Fibroblast of gingiva (primary cell): Measurements from ENCODE around the gene OTOF.

ENCODE experiments used
- DNase-seq: peaks from one replicate; pipeline ENCODE4 v3.0.0-alpha.2; 2011; ENCODE audit warnings: low read depth

The OTOF gene

DNA sequence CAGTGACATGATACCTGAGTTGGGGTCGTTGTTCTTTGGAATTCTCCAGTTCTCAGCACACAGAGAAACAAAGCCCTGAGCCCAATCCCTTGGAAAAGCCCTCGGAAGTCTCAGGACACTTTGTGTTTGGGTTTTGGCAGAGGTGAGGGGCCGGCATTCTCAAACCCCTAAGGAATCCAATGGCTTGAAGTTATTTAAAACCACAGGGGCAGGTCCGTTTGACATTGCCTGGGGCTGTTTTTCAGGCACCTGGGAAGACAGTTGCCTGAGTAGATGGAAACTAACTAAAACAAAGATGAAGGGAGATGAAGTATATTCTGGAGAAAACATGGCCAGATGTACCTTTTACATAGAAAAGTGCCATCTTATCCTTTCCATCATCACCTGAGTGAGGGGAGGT lies 22.5 kb upstream of the OTOF start:
- DNase-seq = no peak

DNA sequence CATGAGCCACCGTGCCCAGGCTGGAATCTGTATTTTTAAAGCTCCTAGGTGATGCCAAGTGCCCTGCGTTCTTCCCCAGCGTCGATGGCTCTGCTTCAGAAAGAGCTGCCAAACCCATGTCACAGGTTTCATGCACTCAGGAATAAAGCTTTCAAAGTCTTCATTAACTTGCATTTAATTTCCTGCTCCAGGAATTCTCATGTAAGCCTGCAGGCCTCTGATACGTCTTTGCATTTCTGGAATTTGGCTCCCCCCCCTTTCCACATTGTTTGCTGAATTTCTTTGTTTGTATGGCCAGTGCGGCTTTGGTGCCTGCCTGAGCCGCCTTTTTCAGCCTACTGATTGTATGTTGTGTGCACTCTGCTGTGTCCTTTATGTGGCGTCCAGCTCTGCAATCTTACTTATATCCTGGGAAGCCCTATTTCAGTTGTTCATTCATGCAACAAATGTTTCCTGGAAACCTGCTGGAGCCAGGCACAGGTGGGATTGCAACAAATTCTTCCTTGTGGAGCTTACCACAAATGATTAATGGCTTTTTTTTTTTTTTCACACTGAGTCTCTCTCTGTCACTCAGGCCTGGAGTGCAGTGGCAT lies 17.9 kb upstream of the OTOF start:
- DNase-seq = no peak

DNA sequence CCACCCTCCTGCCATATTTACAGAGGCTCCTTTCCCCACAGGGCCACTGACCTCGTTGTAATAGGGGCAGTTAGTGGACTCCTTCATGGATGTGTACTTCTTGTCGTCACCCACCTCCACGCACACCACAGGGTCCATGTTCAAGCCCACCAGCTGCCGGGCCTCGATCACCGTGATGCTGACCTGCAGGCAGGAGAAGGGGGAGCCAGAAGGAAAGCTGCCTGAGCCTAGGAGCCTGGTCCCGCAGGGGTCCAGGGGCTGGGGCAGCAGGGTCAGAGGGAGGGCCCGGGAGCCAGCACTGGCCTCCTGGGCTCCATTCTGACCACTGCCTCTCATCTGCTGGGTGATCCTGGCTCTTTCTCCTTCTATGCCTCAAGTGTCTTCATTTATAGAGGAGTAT lies 17.0 kb upstream of the OTOF start:
- no peak for DNase-seq

DNA sequence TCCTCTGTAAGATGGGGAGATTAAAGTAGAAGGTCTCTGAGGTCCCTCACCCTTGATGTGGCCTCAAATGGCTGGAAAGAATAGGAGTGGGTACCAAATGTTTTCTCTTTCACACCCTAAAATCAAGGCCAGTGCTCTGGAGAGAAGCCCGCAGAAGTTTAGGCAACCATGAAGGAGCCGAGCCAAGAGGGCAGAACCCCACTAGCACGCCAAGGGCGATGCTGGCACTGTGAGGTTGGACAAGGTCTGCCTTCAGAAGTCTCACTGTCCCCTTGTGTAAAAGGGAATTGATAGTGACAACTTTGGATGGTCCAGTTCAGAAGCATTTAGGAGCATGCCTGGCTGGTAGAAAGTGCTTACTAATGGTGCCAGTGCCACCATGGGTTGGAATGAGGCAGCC lies 16.3 kb upstream of the OTOF start:
- DNase-seq = no peak

DNA sequence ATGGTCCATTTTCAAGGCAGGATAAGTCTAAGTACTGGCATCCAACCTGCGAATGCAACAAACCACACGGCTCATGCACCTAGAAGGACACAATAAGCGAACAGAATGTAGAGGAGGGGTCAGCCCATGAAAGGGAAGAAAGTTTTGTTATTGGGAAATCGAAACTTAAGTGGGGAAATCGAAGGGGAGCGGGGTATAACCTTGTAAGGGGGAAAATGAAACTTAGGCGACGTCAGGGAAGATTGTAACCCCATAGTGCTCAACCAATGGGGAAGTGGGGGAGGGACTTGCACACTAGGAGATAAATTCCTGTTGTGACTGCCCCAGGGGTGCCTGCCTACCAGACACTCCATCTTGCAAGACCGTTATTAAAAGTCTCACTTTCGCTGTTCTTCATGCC lies 15.6 kb upstream of the OTOF start:
- DNase-seq = no peak

DNA sequence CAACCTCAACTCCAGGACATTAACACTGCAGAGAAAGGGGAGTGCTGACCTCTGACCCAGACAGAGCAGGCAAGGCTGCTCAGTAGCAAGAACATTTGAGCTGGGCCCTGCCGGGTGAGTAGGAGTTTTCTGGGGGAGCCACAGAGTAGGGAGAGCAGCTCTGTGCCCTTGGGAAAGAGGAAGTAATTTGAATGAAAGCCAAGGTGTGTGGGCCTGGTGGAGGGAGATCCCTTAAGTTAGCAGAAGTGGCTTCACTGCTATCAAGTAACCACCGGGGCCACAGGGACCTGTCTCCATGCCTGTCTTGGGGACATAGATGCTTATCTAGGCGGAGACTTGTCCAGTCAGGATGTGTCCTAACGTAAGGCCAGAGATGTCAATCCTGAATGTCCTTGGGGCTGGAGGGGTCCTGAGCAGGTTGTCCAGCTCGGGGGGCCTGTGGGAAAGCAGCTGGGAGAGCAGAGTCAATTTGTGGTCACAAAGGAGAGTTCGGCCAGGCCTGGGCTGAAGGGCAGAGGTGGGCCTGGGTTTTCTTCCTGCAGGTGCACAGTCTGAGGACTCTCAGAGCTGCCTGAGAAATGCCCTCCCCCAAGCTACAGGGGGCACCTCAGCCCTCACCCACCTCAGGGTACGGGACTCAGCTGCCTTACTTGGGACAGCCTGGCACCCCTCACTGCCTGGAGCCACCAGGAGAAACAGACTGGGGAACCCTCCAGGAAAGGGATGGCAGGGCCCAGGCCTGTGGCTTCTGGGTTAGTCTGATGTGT lies 15.0 kb upstream of the OTOF start:
- no peak for DNase-seq

DNA sequence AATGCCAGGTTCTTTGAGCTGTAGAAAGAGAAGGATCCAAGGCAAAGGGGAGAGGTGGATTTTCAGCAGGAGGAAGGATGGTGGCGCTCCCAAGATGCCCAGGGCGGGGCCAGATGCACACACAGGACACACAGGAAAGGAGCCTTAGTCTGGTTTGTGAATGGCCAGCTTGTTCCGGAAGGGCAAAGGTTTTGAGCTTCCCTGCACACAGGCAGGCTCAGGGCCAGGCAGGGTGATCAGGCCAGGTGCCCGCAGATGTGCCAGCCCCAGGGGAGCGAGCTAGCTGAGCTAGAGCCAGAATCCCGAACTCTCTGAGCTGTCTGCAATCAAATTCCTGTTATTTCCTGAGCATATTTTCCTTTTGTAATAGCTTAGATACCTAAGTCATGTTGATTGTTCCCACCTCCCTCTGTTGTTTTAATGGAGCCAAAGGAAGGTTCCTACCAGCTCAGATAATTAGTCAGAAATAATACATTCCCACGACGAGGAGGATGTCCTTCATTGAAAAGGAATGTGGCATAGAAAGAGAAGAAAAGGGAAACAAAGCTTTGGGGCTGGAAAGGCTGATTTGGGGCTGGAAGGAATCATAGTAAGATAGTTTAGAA lies 13.7 kb upstream of the OTOF start:
- DNase-seq = no peak

DNA sequence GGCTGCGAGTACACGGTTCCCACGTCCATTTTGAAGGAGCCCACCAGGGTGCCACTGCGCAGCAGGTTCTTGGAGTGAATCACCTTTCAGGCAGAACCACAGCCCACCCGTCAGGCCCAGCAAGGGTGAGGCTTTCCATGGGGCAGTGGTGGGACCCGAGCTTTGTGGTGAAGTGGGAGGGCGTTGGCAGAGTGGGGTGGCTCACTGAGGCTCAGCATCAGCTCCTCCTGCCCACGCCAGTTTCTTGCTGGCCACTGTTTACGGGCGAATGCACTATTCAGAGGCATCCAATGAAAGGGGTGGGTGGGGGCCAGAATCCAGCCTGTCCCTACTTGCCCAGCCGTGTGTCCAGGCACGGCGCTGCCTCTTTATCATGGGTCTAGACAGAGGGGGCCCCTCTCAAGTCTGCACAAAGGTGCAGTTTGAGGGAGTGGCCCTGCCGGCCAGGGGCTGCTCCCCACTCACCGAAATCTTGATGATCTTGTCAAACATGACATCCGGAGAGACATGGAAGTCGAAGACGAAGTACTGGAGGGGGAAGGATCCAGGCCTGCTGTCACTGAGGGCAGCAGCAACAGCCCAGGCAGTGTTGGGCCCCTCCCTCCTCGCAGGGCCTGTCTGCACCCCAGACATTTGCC lies 11.4 kb upstream of the OTOF start:
- no peak for DNase-seq

DNA sequence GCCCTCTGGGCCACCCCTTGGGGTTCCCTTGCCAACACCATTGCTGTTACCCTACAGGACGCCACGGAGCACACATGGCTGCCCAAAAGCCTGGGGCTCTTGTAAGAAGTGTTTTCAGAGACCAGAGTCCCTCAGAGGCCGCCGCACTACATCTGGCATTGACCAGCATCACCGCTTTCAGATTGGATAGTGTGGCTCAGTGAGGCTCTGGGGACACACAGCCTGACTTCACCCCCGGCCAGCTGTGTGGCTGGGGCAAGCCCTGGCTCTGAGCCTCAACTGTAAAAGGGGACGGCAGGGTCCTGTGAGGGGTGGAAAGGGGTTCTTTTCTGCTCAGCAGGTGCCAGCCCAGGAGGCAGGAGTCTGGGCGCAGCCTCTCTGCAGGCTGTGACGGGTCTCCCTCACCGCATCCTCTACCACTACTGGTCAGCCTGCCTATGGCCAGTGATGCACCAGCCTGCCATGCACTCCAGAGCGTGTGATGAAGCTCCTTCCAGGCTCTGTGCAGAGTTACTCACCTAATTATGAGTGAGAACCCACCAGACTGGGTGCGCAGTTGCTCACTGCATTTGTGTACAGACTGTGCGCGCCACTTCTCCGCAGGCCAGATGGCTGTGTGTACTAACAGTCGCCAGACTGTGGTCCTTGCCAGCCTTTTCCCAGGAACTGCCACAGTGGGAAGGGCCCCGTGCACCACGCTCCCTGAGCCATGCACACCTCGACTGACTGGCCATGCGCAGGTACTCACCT lies 10.7 kb upstream of the OTOF start:
- no peak for DNase-seq

DNA sequence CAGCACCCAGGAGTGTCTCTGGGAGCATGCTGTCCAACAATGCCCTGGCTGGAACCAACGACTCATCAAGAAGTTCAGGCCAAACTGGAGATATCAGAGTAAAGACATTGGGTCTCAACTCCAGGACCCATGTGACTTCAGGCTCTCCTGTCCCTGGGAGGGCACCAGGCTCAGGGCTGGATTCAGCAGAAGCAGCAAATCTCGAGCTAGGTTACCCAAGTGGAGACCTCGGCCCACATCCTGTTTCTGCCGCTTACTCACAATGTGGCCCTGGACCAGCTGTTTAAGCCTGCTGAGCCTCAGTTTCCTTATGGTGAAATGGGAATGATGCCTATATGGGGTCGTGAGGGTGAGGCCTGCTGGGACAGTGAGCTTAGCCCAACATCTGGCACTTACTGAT lies 9.3 kb upstream of the OTOF start:
- DNase-seq = no peak

DNA sequence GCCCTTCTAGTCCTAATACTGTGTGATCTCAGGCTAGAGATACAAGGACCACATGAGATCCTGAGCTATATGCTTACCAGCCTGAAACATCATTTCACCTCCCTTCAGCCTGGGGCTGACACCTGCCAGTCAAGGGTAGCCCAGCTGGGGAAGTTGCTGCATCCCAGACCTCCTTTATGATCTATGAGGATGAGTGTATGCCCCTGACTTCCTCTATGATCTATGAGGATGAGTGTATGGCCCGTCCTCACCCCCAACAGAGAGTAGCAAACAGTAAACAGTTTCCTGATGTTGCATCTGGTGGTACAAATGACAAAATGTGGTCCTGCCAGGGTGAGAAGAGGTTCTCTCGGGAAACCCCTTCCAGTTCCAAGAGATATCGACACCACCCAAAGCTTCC lies 8.9 kb upstream of the OTOF start:
- no peak for DNase-seq

DNA sequence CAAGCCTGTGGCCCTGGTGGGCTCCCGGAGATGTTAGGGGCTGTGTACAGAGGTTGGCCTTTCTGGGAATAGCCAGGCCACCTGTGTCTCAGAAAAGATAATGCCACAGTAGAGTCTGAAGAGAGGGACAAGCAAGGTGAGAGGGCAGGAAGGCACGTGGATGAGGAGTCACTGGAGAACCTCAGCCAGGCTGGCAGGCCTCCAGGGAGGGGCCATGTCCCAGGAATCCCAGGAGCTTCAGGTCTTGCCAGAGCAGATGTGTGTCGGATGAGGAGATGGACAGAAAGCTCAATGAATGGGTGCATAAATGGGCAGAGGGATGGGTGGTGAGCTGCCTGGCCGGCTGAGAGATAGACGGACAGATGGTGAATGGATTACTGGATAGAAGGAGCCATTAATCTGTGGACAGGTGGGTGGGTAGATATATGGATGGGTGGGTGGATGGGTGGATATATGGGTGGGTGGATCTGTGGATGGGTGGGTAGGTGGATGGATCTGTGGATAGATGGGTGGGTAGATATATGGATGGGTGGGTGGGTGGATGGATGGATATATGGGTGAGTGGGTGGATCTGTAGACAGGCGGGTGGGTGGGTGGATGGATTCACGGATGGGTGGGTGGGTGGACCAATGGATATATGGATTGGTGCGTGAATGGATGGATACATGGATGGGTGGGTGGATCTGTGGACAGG lies 7.9 kb upstream of the OTOF start:
- no peak for DNase-seq

DNA sequence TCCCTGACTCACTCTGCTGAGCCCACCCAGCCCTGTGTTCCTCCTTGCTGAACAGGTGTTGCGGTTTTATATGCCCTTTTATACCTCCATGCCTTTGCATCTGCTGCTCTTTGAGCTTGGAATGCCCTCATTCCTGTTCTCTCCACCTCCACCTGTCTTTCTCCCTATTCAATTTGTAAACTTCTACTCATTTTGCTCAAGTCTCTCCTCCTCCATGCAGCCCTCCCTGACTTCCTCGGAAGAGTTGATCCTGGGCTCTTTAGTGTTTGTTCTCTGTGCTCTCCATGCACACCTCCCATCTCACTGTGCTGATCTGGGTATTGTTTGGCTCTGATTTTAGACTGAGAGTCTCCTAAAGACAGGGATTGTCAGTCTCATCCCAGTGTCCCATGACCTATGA lies 7.2 kb upstream of the OTOF start:
- DNase-seq = no peak

DNA sequence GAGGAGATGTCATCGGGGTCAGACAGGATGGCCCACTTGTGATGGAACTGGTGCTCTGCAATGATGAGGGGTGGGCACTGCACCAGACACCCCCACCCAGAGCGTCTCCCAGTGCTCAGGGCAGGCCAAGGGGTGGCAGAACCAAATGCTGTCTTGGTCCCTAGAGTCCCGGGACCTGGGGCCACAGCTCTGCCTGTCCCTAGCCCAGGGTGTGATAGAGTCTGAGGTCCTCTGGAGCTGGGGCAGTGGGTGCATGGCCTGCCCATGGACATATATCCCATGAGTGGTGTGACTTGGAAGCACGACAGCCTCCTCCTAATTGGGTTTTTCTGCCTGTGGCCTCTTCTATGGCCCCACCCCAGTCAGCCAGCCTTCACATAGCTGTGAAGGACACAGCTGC lies 6.7 kb upstream of the OTOF start:
- no peak for DNase-seq

DNA sequence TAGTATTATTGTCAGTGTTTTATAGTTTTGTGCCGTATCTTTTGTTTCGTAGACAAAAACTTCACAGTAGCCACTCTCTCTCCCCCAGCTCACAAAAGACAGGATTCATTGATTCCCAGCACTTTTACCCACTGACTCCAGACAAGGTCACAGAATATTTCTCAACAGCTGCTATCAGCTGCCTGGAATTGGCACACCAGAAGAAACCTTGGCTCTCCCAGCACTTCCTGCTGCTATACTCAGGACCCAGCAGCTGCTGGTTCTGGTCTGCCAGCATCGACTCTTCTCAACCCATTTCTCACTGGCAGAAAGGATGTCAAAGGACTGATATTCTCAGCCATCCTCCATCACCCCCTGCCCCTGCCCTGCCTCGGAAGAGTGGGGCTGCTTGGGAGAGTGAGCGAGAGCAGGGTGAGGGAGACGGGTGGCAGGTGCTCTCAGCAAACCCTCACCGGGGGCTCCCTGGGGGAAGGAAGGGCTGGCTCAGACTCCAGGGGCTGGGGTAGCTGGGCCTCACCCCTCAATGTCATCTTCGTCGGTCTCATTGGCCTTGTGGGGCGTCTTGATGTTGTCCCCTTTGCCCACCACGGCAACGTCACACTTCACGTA lies 6.1 kb upstream of the OTOF start:
- no peak for DNase-seq

DNA sequence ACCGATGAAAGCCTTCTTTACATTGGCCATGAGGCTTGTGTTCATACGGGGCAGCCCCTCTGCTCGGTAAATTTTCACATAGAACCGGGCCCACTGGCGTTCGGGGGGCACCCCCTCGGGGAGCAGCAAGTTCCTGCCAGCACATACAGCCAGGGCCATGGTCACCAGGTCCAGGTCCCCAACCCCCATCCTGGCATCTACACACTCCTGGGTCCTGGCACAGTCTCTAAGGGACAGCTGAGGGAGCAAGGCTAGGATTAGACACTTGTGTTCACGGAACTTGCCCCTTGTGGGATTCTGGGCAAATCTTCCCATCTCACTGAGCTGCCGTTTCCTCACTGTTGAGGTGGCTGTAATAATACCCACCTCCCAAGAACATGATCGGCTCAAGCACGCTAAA lies 5.6 kb upstream of the OTOF start:
- no peak for DNase-seq

DNA sequence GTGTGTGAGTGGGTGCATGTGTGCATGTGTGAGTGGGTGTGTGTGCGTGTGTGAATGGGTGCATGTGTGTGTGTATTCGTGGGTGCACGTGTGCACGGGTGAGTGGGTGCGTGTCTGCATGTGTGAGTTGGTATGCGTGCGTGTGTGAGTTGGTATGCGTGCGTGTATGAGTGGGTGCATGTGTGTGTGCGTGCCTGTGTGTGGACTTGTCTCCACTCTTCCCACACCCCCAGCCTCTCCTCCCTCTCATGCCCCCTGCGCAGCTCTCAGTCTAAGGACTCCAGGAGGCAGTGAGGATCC lies 5.1 kb upstream of the OTOF start:
- DNase-seq = no peak

DNA sequence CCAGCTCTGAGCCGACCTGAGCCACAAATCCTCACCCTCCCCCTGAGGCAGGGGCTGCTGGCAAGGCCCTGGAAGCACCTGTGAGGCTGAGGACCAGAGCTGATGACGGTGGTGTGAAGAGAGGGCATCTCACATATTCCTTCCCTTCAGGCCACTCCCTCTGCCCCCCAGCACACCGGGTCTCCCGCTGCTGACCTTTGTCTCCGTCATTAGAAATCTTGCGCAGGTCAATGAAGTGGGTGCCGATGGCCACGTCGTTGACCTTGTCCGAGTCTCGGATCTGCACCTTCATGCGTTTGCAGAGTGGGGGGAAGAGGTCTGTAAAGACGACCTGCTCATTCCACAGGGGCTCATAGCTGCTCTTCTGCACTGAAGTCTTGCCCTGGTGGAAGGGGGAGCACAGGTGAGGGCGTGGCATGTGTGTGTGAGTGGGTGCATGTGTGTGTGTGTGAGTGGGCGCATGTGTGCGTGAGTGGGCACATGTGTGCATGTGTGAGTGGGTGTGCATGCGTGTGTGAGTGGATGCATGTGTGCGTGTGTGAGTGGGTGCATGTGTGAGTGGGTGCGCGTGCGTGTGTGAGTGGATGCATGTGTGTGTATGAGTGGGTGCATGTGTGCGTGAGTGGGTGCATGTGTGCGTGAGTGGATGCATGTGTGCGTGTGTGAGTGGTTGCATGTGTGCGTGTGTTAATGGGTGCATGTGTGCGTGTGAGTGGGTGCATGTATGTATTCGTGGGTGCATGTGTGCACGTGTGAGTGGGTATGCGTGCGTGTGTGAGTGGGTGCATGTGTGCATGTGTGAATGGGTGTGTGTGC lies 4.5 kb upstream of the OTOF start:
- DNase-seq = no peak

DNA sequence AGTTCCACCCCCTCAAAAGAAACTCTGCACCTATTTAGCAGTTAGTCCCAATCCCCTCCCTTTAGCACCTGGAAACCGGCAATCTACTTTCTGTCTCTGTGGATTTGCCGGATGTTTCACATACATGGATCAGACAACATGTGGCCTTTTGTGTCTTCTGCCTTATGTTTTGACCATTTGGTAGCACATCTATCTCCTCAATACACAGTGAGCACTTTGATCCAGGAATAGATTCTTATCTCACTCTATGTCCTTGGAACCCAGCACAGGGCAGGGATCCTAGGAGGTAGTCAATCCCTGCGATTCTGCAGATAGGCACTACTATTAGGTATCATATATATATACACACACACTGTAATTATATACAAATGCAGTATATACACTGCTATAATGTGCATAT lies 3.8 kb upstream of the OTOF start:
- DNase-seq = no peak

DNA sequence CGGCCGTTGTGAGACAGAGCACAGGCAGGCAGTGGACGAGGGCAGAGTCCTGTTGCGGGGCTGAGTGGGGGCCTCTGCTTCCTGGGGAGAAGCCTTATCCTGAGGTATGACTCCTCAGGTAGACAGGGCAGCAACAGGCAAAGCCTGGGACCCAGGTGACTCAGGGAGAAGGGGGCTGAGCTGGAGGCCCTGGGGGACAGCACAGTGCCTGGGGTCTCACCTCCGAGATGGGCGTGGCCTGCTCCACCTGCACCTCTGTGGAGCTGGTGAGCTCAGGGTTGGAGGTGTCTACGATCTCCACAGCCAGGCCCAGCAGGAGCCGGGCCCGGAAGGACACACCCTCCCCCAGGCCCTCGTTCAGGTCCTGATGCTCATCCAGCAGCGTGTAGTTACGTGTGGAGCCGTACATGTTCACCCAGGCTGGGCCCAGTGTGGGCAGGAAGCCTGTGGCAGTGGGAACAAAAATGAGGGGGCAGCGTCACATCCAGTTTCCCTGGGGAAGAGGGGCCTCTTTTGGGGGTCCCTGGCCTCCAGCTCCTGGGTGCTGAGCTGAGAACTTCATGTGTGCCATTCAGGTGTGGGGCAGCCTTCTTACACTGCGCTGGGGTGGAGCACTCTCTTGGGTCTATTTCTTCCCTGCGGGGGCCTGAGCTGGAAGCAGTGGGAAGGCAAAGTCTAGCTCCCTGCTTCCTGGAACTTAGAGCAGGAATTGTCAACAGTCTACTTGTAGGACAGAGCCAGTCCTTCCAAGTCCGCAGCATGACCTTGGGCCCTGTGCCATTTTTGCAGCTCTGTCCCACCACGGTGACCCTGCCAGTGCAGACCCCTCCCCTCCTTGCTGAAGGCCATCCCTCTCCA lies 2.9 kb upstream of the OTOF start:
- DNase-seq = no peak
